Central memory CD8-positive, alpha-beta T cell (primary cell): ENCODE data around the gene STUB1.

Source experiments
- ATAC-seq: fragments of 150-1000 bp; cut with Tn5 transposase; replicated peaks from 2 replicates; pipeline ENCODE4 v1.10.0; 2022; ENCODE audit warnings: mild to moderate bottlenecking, moderate FRiP score, moderate number of reproducible peaks; ENCODE audit not compliant: poor library complexity, severe bottlenecking; ENCODE audit errors: extremely low read depth
- DNase-seq, 2 donors: peaks; one replicate each; pipeline ENCODE4 v3.0.0; 2021; ENCODE audit warnings: low spot score in 2 of 2
- H3K27ac Mint-ChIP-seq: one replicate; pipeline ENCODE4 v1.8.0; 2022; ENCODE audit warnings: low read depth, mild to moderate bottlenecking, moderate library complexity, mixed read lengths
- H3K27me3 Mint-ChIP-seq: one replicate; pipeline ENCODE4 v1.8.0; 2022; ENCODE audit warnings: mixed read lengths
- H3K36me3 Mint-ChIP-seq: one replicate; pipeline ENCODE4 v1.8.0; 2022; ENCODE audit warnings: mild to moderate bottlenecking, moderate library complexity, mixed read lengths; ENCODE audit not compliant: insufficient read depth
- H3K4me1 Mint-ChIP-seq: one replicate; pipeline ENCODE4 v1.8.0; 2022; ENCODE audit warnings: mixed read lengths
- H3K4me3 Mint-ChIP-seq: one replicate; pipeline ENCODE4 v1.8.0; 2022; ENCODE audit warnings: mild to moderate bottlenecking, moderate library complexity, mixed read lengths
- H3K9me3 Mint-ChIP-seq: one replicate; pipeline ENCODE4 v1.8.0; 2022; ENCODE audit warnings: mixed read lengths

The STUB1 gene

DNA sequence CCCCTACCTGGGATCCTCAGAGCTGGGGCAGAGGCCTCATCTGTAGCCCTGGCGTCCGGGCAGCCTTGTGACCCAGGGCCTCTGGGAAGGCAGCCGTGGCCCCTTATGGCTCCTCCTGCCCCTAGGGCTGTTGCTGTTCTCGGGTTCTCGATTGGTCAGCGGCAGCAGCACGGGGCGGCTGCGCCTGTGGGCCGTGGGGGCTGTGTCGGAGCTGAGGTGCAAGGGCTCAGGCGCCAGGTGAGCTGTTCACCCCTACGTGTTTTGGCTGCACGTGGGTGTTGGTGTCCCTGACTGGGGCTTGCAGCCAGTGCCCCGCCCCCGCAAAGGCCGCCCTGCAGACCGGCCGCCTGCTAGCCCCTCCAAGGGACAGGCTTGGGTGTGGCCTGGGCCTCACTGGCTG lies 18.1 kb upstream of the STUB1 start:
- ATAC-seq, result no peak
- Mint-ChIP-seq H3K36me3 (peaks cover 2% of the 10 kb centered on the region), H3K9me3 (no peaks in the 10 kb centered on the region), H3K27ac (no peak overlapping the region), H3K27me3 (no peaks in the 10 kb centered on the region), H3K4me3 (no peak overlapping the region), H3K4me1 (peaks cover 5% of the 10 kb centered on the region)
- no peak for DNase-seq

DNA sequence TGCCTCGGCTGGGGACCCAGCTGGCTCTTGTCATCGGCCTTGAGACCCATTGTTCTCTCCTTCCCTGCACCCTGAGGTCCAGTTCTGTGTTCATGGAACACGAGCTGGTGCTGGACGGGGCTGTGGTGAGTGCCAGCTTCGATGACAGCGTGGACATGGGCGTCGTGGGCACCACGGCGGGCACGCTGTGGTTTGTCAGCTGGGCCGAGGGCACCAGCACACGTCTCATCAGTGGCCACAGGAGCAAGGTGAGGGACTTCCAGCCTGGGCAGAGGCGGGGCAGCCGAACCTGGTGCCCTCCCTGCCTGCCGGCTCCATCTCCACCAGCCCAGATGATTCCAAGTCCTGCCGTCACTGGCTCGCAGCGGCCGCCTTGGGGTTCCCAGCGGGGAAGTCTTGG lies 17.6 kb upstream of the STUB1 start:
- no peaks in the 10 kb centered on the region for H3K27me3 Mint-ChIP-seq
- H3K36me3 Mint-ChIP-seq, result peaks cover 2% of the 10 kb centered on the region
- ATAC-seq (no peak), DNase-seq (no peak)
- peaks cover 5% of the 10 kb centered on the region for H3K4me1 Mint-ChIP-seq
- no peak overlapping the region for H3K27ac Mint-ChIP-seq
- no peak overlapping the region for H3K4me3 Mint-ChIP-seq
- H3K9me3 Mint-ChIP-seq, result no peaks in the 10 kb centered on the region

DNA sequence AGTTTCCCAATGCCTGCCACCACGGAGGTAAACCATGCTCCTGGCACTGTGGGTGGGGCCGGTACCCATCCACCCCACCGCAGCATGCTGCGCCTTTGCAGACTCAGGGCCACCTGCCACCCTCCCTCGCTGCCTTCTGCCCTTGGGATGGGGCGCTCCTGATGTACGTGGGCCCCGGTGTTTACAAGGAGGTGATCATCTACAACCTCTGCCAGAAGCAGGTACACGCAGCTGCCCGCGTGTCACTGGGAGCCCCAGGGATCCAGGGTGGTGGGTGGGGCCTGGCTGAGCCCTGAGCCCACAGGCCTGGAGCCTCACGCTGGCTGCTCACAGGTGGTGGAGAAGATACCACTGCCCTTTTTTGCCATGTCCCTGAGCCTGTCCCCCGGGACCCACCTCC lies 13.6 kb upstream of the STUB1 start:
- peaks cover 7% of the 10 kb centered on the region for H3K36me3 Mint-ChIP-seq
- peaks cover 6% of the 10 kb centered on the region for H3K4me1 Mint-ChIP-seq
- no peaks in the 10 kb centered on the region for H3K27me3 Mint-ChIP-seq
- no peaks in the 10 kb centered on the region for H3K9me3 Mint-ChIP-seq
- H3K4me3 Mint-ChIP-seq, result no peak overlapping the region
- H3K27ac Mint-ChIP-seq, result no peak overlapping the region
- ATAC-seq, result no peak
- DNase-seq, result no peak

DNA sequence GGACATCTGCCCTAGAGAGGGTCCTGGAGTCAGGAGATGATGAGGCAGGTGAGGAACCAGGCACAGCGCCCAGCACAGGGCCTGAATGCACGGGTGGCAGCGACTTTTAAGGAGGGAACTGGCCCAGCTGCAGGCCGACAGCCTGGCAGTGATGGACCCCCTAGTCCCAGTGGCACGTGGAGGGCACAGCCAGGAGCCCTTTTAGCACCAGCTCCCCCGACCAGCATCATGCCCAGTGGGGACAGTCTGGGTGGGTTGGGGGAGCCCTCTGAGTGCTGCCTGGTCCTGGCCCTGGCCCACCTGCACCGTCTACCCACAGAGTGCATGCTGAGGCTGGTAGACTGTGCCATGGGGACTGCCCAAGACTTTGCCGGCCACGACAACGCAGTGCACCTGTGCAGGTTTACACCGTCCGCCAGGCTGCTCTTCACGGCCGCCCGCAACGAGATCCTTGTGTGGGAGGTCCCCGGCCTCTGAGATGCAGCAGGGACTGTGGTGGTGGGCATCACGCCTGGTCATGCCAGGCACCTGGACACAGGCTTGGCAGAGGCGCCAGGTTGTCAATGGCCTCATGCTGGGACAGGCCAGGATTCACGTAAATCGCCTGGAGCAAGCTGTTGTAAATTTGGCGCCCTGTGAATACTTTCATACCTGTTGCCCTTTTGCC lies 13.0 kb upstream of the STUB1 start:
- peak overlapping the region; percentile 75 for H3K4me3 Mint-ChIP-seq
- ATAC-seq (no peak), DNase-seq (no peak)
- no peaks in the 10 kb centered on the region for H3K9me3 Mint-ChIP-seq
- H3K36me3 Mint-ChIP-seq, result peaks cover 7% of the 10 kb centered on the region
- no peaks in the 10 kb centered on the region for H3K27me3 Mint-ChIP-seq
- H3K4me1 Mint-ChIP-seq, result peaks cover 6% of the 10 kb centered on the region
- peak overlapping the region; percentile 72 for H3K27ac Mint-ChIP-seq

DNA sequence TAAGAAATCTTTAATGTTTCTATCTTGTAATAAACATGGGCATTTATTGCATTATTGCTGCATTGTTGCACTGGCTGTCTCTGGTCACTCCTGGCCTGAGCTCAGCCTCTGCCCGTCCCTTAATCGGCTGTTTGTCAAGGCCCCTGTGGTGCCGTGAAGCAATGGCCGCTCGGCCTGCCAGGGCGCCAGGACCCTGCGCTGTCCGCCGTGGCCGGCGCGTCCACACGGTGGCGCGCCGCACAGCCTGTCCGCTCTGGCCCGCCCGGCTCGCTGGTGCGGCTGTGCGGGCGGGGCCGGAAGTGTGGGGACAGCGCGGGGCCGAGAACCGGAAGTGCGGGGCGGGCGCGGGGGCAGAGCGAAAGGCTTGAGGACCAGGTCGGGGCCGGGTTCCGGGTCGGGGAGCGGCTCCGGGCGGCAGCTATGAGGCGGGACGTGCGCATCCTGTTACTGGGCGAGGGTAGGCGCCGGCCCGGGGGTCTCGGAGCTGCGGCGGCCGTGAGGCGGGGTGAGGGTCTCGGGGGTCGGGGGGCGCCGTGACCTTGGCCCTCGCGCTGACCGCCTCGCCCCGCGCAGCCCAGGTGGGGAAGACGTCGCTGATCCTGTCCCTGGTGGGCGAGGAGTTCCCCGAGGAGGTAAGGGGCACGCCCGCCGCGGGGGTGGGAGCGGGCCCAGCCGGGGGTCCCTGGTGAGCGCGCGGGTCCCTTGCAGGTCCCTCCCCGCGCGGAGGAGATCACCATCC lies 12.3 kb upstream of the STUB1 start, which contains the start of gene RHOT2:
Gene RHOT2, plus strand, starts transcription at position 353 of the 739 bp plus-strand sequence. Its CDS starts 68 bp downstream, at position 421.
- no peaks in the 10 kb centered on the region for H3K27me3 Mint-ChIP-seq
- peak; percentile 94 for ATAC-seq
- H3K4me1 Mint-ChIP-seq, result peaks cover 6% of the 10 kb centered on the region
- no peaks in the 10 kb centered on the region for H3K9me3 Mint-ChIP-seq
- H3K4me3 Mint-ChIP-seq, result peak within 1 kb of the TSS; percentile 75
- peak within 1 kb of the TSS; percentile 72 for H3K27ac Mint-ChIP-seq
- peaks cover 6% of the 10 kb centered on the region for H3K36me3 Mint-ChIP-seq
- DNase-seq, result peak; percentile 87 to 88

DNA sequence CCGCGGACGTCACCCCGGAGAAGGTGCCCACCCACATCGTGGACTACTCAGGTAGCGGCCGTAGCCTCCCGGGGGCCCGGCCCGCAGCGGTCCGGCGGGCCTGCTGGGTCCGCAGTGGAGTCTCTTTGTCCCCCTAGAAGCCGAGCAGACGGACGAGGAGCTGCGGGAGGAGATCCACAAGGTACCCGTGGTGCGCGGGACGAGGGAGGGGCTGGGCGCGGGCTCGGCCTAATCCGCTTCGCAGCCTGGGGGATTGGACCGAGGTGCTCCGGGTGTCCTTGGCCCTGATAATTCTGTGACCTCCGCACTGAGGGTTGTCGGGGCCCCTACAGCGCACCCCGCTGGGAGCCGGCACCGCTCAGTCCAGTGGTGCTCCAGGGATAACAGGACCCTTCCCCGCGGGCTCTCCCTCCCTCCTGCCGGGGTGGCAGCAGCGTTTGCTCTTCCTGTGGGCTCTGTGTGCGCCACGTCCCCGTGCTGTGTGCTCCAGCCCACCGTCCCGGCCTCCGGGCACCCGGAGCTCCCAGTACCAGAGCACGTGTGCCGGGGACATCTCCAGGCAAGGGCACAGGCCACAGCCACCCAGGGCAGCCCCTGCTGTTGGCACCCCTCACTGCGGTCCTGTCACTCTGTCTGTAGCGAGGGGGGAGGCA lies 11.6 kb upstream of the STUB1 start:
- peaks cover 9% of the 10 kb centered on the region for H3K36me3 Mint-ChIP-seq
- H3K4me1 Mint-ChIP-seq, result peaks cover 6% of the 10 kb centered on the region
- peak overlapping the region; percentile 75 for H3K4me3 Mint-ChIP-seq
- peak overlapping the region; percentile 72 for H3K27ac Mint-ChIP-seq
- H3K27me3 Mint-ChIP-seq, result no peaks in the 10 kb centered on the region
- H3K9me3 Mint-ChIP-seq, result no peaks in the 10 kb centered on the region
- peak; percentile 8 for ATAC-seq
- DNase-seq, result no peak

DNA sequence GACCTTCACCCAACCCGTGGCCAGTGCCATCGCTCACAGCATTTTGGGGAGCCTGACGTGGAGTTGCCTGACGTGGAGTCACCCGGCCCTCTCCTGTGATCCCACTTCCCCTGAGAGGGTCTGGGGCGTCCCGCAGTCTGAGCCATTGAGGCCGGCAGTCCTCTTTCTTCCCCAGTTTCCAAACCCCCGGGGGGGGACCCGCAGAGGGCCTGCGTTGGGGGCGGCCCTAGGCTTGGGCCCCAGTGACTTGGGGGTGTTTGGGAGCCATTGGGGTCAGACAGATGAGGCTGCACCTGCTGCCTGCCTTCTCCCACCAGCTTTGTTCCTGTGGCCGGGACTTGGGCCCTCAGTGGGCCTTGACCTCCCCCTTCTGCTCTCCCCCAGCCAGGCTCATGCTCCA lies 10.5 kb upstream of the STUB1 start:
- Mint-ChIP-seq H3K27me3 (no peaks in the 10 kb centered on the region), H3K36me3 (peaks cover 9% of the 10 kb centered on the region), H3K9me3 (no peaks in the 10 kb centered on the region), H3K27ac (no peak overlapping the region), H3K4me3 (peak overlapping the region; percentile 75), H3K4me1 (peaks cover 6% of the 10 kb centered on the region)
- no peak for ATAC-seq
- no peak for DNase-seq

DNA sequence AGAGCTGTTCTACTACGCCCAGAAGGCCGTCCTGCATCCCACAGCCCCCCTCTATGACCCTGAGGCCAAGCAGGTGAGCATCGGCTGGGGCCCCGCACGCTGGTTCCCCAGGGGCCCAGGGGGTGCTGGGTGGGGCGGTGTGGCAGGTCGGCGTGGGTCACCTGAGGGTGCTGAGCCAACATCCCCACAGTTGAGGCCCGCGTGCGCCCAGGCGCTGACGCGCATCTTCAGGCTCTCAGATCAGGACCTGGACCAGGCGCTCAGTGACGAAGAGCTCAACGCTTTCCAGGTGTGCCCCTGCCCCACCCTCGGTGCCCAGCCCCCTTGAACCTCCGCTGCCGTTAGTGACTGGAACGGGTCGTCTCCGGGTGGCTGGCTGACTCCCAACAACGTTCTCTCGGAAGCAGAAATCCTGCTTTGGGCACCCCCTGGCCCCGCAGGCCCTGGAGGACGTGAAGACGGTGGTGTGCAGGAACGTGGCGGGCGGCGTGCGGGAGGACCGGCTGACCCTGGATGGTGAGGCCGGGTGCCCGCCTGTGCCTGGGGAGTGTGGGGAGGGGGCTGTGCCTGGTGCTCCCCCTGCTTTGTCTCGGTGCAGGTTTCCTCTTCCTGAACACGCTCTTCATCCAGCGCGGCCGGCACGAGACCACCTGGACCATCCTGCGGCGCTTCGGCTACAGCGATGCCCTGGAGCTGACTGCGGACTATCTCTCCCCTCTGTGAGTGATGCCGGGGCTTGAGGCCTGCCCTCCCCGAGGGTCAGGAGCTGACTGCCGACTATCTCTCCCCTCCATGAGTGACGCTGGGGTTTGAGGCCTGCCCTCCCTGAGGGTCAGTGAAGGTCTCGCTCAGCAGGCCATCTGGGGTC lies 9.5 kb upstream of the STUB1 start:
- DNase-seq, result no peak
- no peak overlapping the region for H3K4me3 Mint-ChIP-seq
- no peaks in the 10 kb centered on the region for H3K9me3 Mint-ChIP-seq
- no peak for ATAC-seq
- H3K36me3 Mint-ChIP-seq, result peaks cover 11% of the 10 kb centered on the region
- H3K4me1 Mint-ChIP-seq, result peaks cover 6% of the 10 kb centered on the region
- no peak overlapping the region for H3K27ac Mint-ChIP-seq
- H3K27me3 Mint-ChIP-seq, result no peaks in the 10 kb centered on the region

DNA sequence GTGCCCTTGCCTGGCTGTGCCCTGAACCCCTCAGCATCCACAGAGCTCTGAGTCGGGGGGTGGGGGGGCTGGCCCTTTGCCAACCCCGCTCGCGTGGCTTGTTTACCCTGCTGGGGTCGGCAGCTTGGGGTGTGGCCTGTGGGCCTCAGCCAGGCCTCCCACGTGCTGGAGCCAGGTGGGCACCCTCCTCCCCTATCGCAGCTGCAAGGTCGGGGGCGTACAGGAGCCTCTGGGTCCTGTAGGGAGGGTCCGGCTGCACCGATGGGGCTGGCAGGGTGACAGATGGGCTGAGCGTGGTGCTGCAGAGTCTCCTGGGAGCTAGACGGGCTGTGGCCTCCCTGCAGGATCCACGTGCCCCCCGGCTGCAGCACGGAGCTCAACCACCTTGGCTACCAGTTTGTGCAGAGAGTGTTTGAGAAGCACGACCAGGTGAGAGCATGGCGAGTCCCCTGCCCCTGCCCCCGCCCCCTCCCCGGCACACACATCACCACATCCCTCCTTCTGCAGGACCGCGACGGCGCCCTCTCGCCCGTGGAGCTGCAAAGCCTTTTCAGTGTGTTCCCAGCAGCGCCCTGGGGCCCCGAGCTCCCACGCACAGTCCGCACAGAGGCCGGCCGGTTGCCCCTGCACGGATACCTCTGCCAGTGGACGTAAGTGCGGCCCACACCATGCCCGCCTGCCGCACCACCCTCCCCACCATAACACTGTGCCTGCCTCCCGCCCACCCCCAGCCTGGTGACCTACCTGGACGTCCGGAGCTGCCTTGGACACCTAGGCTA lies 8.7 kb upstream of the STUB1 start:
- Mint-ChIP-seq H3K36me3 (peaks cover 11% of the 10 kb centered on the region), H3K4me1 (peaks cover 6% of the 10 kb centered on the region), H3K9me3 (no peaks in the 10 kb centered on the region), H3K27me3 (no peaks in the 10 kb centered on the region), H3K27ac (no peak overlapping the region), H3K4me3 (no peak overlapping the region)
- ATAC-seq (no peak), DNase-seq (no peak)

DNA sequence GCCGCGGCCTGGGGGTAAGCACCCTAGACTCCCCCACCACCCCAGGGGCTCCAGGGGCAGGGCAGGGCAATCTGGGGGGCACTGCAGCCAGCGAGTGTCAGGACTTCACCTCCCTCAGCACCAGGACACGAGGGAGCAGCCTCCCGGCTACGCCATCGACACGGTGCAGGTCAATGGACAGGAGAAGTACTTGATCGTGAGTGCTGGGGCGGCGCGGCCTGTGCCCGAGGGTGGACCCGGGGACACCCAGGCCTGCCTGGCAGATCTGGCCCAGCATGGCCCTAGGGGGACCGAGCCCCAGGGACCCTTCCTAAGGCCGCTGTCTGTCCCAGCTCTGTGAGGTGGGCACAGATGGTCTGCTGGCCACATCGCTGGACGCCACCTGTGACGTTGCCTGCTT lies 7.8 kb upstream of the STUB1 start:
- Mint-ChIP-seq H3K27ac (no peak overlapping the region), H3K4me1 (peaks cover 6% of the 10 kb centered on the region), H3K36me3 (peaks cover 11% of the 10 kb centered on the region), H3K9me3 (no peaks in the 10 kb centered on the region), H3K4me3 (no peak overlapping the region), H3K27me3 (no peaks in the 10 kb centered on the region)
- DNase-seq (no peak), ATAC-seq (no peak)

DNA sequence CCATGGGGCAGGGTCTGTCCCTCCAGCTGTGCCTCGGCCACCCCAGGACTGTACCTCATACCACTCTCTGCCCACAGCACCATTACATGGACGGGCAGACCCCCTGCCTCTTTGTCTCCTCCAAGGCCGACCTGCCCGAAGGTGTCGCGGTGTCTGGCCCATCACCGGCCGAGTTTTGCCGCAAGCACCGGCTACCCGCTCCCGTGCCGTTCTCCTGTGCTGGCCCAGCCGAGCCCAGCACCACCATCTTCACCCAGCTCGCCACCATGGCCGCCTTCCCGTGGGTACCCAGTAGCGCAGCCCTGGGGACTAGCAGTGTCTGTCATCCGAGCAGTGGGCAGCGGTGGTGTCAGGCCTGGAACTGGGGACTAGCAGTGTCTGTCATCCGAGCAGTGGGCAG lies 7.4 kb upstream of the STUB1 start:
- peaks cover 11% of the 10 kb centered on the region for H3K36me3 Mint-ChIP-seq
- H3K4me3 Mint-ChIP-seq, result no peak overlapping the region
- peaks cover 6% of the 10 kb centered on the region for H3K4me1 Mint-ChIP-seq
- no peak for DNase-seq
- no peaks in the 10 kb centered on the region for H3K9me3 Mint-ChIP-seq
- no peak for ATAC-seq
- H3K27ac Mint-ChIP-seq, result no peak overlapping the region
- H3K27me3 Mint-ChIP-seq, result no peaks in the 10 kb centered on the region
